Activated CD4-positive, alpha-beta T cell treated with anti-CD3 and anti-CD28 coated beads, Interleukin-2, Interleukin-4, amounts not matched to agents 100 ng/mL and 50 ng/mL, durations not matched to agents 16 hours and 8 hours (primary cell): ENCODE results near the gene YEATS2.
"Not testable (repeated sequence)": the region's sequence is repeated elsewhere in the genome, so short reads cannot be mapped to it uniquely, and the experiment has no call there.

Source experiments
- DNase-seq: peaks from one replicate; pipeline ENCODE4 v3.0.0-alpha.2; 2020; ENCODE audit warnings: low spot score

YEATS2 gene

DNA sequence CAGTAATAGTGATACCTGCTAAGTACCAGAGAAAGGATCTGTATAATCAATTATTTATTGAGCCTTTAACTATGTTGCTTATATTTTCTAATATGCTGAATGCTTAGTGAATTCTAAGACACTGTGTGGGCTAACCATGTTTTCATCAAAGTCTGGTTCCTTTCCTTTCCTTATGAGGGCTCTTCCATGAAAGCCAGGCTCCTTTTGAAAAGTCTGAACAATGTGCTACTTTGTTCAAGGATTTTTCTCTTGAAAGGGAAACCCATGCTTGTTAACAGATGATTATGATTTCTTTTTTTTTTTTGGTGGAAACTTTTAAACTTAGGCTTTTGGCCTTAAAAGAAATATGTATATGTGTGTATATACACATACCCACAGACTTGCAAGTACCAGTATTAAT lies 17.0 kb downstream of the YEATS2 start:
- DNase-seq = no peak

DNA sequence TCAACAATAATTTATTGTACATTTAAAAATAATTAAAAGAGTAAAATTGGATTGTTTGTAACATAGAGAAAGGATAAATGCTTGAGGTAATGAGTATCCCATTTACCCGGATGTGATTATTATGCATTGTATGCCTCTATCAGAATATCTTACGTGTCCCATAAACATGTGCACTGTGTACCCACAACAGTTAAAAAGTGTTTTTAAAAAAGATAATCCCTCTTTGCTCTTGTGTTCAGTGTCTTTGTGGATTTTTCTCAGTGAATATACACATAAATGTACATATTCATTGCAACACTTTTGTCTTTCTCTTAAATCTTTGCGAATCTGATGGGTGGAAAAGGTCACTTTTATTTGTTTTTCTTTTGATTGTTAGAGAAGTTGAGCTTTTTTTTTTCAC lies 20.4 kb downstream of the YEATS2 start:
- no peak for DNase-seq

GRCh38 chr3:183725387-183725786 lies 27.8 kb downstream of the YEATS2 start:
- no peak for DNase-seq

DNA sequence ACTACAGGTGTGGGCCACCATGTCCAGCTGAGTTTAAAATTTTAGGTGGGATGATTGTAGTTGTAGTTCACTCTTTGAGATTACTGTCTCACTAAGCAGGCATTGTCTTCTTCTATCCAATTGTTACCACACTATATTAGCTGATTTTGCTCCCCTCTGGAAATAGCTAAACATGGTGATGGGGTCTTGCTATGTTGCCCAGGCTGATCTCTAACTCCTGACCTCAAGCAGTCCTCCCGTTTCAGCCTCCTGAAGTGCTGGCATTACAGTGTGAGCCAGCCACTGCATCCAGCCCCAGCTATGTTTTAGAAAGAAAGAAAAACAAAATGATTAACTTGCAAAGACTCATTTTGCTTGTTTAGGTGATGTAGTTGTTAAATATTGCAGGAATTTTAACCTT lies 30.6 kb downstream of the YEATS2 start:
- no peak for DNase-seq

DNA sequence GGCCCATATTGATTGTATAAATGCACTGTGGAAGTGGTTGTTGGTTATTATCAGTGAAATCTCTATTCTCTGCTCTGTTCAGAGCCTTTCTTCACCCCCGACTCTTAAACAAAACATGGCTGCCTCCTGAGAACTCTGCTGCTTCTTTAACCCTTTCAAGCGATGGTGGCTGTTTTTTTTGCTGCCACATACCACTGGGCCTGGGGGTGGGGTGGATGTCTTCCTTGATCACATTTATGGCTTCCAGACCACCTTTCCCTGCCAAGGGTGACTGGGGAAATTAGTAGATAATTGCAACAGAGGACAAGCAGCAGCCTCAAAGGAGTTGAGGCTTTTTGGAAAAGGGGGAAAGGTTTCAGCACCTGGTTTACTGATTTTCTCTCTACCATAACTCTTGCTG lies 32.8 kb downstream of the YEATS2 start:
- DNase-seq = no peak

DNA sequence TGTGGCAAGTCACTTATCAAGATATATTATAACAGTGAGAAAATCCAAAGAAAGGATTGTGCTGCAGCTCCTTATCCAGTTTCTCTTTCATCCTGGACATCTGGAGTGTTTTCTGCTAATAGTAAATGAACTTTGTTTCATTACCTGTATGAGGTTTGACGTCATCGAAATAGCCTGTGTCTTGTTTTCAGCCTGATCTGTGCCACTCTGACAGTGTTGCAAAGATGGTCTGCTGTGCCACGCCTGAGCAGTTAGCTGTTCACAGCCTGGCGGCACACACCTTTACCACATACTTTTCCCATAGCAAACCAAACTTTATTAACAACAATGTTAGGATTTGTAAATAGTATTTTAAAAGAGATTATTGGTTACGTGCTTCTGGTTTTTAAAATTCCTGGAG lies 34.0 kb downstream of the YEATS2 start:
- no peak for DNase-seq

- DNase-seq = no peak
Measured at GRCh38 chr3:183733553-183733952, 36.0 kb downstream of the YEATS2 start.

DNA sequence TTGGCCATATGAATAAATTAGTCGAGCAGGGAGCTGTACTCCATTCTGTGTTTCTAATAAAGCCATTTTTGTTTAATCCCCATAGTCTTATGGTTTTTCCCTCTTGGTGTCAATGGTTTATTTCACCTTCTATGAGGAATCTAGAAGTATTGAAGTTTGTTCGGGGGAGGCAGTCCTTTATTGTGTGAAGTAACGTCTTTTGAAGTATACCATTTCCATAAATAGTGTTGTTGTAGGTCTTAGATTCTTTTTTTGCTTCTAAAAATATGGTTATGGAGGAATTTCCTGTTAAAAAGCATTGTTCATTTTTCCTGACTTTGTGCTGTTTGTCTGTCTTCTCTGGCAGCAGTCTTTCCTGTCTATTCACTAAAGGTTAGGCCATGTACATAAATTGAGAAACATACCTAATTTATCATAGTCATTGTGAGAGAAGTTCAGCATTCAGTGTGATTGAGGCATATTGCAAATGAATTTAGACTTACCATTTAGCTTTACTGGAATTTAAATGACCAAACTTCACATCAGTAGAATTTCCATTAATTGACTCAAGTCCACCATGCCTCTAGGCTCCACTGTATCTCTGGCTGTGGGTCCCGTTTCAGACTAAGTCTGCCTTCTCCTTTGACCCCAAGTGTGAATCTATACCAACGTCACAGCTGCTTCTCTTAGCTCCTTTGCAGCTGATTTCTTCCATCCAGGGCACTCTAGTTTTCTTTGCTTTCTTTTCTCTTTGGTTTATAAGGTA lies 37.3 kb downstream of the YEATS2 start:
- no peak for DNase-seq

DNA sequence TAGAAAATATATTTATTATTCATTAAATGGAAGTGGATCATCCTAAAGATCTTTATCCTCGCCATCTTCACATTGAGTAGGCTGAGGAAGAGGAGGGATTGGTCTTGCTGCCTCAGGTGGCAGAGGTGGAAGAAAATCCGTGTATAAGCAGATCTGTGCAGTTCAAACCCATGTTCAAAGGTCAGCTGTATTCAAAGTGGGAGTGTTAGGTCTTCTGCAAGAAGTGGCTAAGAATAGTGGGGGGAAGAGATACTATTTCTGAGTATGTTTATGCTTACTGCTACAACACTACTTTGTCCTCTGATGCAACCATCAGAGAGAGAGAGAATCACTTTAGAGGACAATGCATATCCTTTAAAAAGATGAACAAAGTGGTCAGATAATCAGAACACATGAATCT lies 39.5 kb downstream of the YEATS2 start:
- DNase-seq = no peak

DNA sequence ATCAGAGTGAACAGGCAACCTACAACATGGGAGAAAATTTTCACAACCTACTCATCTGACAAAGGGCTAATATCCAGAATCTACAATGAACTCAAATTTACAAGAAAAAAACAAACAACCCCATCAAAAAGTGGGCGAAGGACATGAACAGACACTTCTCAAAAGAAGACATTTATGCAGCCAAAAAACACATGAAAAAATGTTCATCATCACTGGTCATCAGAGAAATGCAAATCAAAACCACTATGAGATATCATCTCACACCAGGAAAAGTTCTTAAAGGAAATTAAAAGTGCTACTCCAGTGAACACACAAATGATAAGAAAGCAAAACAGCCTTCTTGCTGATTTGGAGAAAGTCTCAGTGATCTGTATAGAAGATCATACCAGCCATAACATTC lies 42.6 kb downstream of the YEATS2 start:
- DNase-seq = not testable (repeated sequence)

DNA sequence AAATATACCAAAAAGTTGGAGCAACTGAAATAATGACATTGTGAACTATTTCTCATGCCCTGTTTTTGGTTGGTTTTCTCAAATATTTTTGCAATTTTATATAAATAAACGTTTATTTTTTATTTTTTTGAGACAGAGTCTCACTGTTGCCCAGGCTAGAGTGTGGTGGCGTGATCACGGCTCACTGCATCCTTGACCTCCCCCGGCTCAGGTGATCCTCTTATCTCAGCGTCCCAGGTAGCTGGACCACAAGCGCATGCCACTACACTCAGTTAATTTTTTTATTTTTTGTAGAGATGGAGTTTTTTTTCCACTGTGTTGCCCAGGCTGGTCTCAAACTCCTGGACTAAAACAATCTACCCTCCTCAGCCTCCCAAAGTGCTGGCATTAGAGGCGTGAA lies 45.6 kb downstream of the YEATS2 start:
- no peak for DNase-seq

GRCh38 chr3:183745300-183746098 lies 47.9 kb downstream of the YEATS2 start:
- no peak for DNase-seq

DNA sequence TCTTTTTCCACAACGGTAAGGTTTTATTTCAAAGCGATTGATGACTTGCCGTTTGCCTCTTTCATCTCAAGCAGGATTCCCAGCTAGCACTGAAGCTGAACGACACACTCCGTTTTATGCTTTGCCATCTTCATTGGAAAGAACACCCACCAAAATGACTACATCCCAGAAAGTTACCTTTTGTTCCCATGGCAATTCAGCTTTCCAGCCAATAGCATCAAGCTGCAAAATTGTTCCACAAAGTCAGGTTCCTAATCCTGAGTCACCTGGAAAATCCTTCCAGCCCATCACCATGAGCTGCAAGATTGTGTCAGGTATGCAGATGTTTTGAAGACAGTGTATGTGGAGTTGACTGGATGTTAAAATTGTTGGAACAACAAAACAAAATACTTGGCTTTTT lies 56.5 kb downstream of the YEATS2 start:
- no peak for DNase-seq

DNA sequence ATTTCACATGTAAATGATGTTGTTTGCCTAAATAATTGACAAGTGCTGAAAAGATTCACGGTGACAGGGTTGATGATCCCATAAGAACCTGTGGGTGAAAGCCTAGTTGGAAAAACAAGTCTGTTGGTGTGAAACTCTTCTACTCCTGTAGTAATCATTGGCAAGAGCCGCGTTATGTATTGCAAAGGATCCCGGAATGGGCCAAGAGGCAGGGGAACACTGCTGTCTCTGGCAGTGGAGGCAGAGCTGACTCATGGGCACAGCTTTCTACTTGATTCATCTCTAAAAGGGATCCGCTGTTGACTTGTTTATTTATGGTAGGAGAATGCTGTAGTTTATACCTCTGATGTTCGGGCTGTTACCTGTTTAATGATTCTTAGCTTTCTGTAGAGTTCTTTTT lies 64.7 kb downstream of the YEATS2 start:
- DNase-seq = no peak

DNA sequence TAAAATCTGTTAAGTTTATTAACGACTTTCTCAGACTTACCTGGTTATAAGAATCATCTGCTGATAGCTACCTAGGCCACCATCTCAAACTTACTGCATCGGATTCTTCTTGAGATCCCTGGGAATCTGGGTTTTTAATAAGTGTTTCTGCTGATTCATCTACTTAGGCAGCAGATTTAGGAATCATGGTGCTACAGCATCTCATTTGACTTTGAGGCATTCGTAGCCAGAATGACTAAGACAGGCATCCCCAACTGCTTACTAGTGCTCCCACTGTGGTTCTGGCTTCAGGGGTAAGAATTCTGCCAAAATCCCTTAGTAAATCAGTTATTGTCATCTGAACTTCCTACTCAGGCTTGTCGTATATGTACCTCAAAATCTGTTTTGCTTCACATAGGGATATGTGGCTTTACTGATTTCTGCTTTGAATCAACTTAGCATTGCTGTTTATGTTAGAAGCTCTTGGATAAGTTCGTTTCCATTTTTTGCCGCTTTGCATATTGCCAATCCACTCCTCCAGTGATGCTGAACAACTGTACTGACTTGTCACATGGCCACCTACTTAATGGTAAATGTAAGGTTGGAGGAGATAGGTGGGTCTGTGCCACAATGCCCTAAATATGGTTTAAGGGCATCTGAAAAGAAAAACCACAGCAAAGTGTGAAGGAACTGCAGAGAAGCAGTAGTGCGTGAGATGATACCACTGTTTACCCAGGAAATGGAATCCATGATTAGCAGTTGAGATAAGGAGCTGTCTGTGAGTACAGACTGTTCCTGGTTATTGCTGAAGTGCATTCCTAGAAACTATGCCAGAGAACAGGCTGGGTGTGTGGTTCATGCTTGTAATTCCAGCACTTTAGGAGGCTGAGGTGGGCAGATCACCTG lies 67.5 kb downstream of the YEATS2 start:
- DNase-seq = no peak

DNA sequence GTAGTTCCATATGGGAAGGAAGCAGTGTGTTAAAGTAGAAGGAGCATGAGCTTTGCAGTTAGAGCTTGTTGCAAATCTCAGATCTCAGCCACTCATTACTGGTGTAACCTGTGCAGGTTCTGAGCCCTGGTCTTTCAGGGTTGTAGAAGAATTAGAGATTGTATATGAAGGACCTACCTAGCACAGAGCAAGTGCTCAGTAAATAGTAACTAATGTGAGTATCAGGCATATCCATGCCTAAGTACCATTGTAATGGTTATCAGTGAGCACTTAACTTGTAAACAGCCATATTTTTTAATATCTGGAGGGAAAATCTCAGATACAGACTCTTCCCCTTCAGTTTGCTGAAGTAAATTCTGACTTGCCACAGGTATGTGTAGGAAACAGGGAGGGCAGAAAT lies 68.5 kb downstream of the YEATS2 start:
- no peak for DNase-seq

GRCh38 chr3:183766745-183767606 lies 69.4 kb downstream of the YEATS2 start:
- DNase-seq = peak; percentile 71

DNA sequence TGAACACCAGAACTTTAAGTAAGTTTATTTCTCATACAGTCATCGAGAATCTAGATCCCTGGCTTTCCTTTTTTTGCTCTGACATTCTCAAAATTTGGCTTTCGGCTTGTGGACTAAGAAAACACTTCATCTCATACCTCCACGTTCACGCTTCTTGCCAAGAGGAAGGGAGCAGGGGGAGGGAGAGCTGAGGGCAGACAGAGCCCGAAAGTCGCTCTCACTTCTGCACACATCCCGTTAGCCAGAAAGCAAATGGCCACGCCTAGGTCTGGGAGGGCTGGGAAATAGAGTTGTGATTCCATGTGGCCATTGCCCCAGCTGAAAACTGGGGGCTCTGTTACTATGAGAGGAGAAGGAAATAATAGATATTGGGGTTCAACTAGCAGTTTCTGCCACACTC lies 70.5 kb downstream of the YEATS2 start:
- DNase-seq = no peak

DNA sequence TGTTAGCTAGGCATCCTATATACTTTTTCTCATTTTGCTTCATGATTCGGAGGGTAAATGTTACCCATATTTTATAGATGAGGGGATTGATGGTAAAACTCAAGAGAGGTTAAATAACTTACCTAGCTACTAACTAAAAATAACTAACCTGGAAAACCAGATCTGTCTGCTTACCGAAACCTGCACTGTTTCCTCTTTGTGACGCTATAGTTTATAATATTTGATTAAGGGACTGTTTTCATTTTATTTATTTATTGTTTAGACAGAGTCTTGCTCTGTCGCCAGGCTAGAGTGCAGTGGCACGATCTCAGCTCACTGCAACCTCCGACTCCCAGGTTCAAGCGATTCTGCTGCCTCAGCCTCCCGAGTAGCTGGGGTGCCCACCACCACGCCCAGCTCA lies 71.9 kb downstream of the YEATS2 start:
- no peak for DNase-seq

DNA sequence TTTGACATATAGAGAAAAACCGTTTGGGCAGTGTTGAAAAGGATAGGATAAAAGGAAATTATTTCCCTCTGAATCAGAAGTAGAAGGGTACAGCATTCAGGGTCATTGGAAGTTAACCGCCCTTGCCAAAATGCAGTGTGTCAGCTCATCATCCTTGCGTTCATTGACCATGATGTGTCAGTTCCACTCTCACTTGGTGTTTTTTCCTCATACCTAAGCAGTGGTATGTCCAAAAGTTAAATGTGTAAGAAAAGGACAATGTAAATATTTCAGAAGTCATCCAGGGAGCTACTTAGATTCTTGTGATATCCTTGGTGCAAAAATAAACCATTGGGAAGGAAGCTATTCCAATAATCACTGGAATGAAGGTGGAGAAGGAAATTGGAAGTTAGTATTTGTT lies 77.0 kb downstream of the YEATS2 start:
- no peak for DNase-seq

GRCh38 chr3:183775781-183776180 lies 78.2 kb downstream of the YEATS2 start:
- DNase-seq = no peak

DNA sequence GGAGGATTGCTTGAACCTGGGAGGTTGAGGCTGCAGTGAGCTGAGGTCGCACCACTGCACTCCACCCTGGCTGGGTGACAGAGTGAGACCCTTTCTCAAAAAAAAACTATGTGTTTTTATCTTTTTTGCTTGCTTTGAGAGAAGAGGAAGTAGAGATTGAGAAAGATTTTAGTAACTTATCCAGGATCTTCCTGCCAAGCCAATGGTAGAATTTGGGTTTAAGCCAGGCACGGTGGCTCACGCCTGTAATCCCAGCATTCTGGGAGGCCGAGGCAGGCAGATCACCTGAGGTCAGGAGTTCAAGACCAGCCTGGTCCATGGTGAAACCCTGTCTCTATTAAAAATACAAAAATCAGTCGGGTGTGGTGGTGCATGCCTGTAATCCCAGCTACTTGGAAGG lies 78.9 kb downstream of the YEATS2 start:
- not testable (repeated sequence) for DNase-seq
